ENCODE data around the gene IQCH.

- no peak for TF ChIP-seq POLR2AphosphoS5 (IDR thresholded peaks at IDR 0.05; ENCODE audit: borderline replicate concordance, low read depth, low read length)
- no peak for TF ChIP-seq EZH2 (IDR thresholded peaks at IDR 0.05)
These were observed 27.1 kb downstream of the IQCH start for GRCh38 chr15:67281714-67282113.
